Mesenchymal stem cell (in vitro differentiated cells and primary cell): Measurements from ENCODE around the gene STK25.

Source experiments
- DNase-seq: peaks from one replicate; pipeline ENCODE4 v3.0.0-alpha.2; 2013
- H2AFZ ChIP-seq: one replicate; pipeline ENCODE4 v1.6.1; 2013; ENCODE audit warnings: low read depth, mild to moderate bottlenecking, control low read depth, inconsistent platforms, low read length, moderate library complexity
- H2AK5ac ChIP-seq: 2 replicates; pipeline ENCODE4 v1.6.1; 2013; ENCODE audit warnings: low read length, moderate library complexity, mild to moderate bottlenecking, inconsistent platforms; ENCODE audit not compliant: severe bottlenecking
- H2BK120ac ChIP-seq: one replicate; pipeline ENCODE4 v1.6.1; 2013; ENCODE audit warnings: low read depth, mild to moderate bottlenecking, inconsistent platforms, low read length, moderate library complexity
- H2BK12ac ChIP-seq, 2 experiments: one replicate each; pipeline ENCODE4 v1.6.1; 2013; ENCODE audit warnings: inconsistent platforms in 2 of 2, low read length in 2 of 2, mild to moderate bottlenecking in 2 of 2, moderate library complexity in 2 of 2, control low read depth in 1 of 2
- H2BK15ac ChIP-seq: one replicate; pipeline ENCODE4 v1.6.1; 2013; ENCODE audit warnings: mild to moderate bottlenecking, low read depth, inconsistent platforms; ENCODE audit not compliant: poor library complexity, severe bottlenecking
- H2BK5ac ChIP-seq: 2 replicates; pipeline ENCODE4 v1.6.1; 2013; ENCODE audit warnings: low read depth, mild to moderate bottlenecking, low read length, control low read depth, inconsistent platforms; ENCODE audit not compliant: poor library complexity, severe bottlenecking
- H3K14ac ChIP-seq, 2 experiments: one replicate each; pipeline ENCODE4 v1.6.1; 2013; ENCODE audit warnings: inconsistent platforms in 2 of 2, low read length in 2 of 2, control low read depth in 1 of 2, mild to moderate bottlenecking in 1 of 2, moderate library complexity in 1 of 2
- H3K18ac ChIP-seq, 2 experiments: one replicate each; pipeline ENCODE4 v1.6.1; 2013; ENCODE audit warnings: inconsistent platforms in 2 of 2, low read length in 2 of 2, control low read depth in 1 of 2, low read depth in 1 of 2, mild to moderate bottlenecking in 1 of 2
- H3K23ac ChIP-seq, 2 experiments: one replicate each; pipeline ENCODE4 v1.6.1; 2013; ENCODE audit warnings: inconsistent platforms in 2 of 2, low read length in 2 of 2, mild to moderate bottlenecking in 2 of 2, moderate library complexity in 2 of 2, control low read depth in 1 of 2
- H3K27ac ChIP-seq: 2 replicates; pipeline ENCODE4 v1.5.1; 2013; ENCODE audit warnings: mild to moderate bottlenecking, moderate library complexity, low read length, control low read depth, inconsistent platforms; ENCODE audit not compliant: poor library complexity, severe bottlenecking
- H3K27me3 ChIP-seq, 2 experiments: 2 replicates each; pipeline versions ENCODE4 v1.6.1 to v1.7.0; 2013; ENCODE audit warnings: low read length in 2 of 2, mild to moderate bottlenecking in 2 of 2, moderate library complexity in 2 of 2, control low read depth in 1 of 2, inconsistent platforms in 1 of 2; ENCODE audit not compliant: control insufficient read depth in 1 of 2, insufficient read depth in 1 of 2
- H3K36me3 ChIP-seq, 2 experiments: 2 replicates each; pipeline versions ENCODE4 v1.6.1 to v1.7.0; 2013; ENCODE audit warnings: low read length in 2 of 2, control low read depth in 1 of 2, inconsistent platforms in 1 of 2, low read depth in 1 of 2, mild to moderate bottlenecking in 1 of 2; ENCODE audit not compliant: insufficient read depth in 2 of 2, control insufficient read depth in 1 of 2
- H3K4ac ChIP-seq, 2 experiments: one replicate each; pipeline ENCODE4 v1.6.1; 2013; ENCODE audit warnings: inconsistent platforms in 2 of 2, low read length in 2 of 2, mild to moderate bottlenecking in 2 of 2, moderate library complexity in 2 of 2, control low read depth in 1 of 2, low read depth in 1 of 2
- H3K4me1 ChIP-seq: 2 replicates; pipeline ENCODE4 v1.6.1; 2013; ENCODE audit warnings: low read depth, low read length, control low read depth; ENCODE audit not compliant: control insufficient read depth, insufficient read depth
- H3K4me2 ChIP-seq: 2 replicates; pipeline ENCODE4 v1.6.1; 2013; ENCODE audit warnings: low read length, mild to moderate bottlenecking, inconsistent platforms; ENCODE audit not compliant: poor library complexity, severe bottlenecking
- H3K4me3 ChIP-seq, 2 experiments: 2 replicates each; pipeline versions ENCODE4 v1.5.1 to v1.7.0; 2013; ENCODE audit warnings: low read length in 2 of 2, mild to moderate bottlenecking in 2 of 2, control low read depth in 1 of 2, low read depth in 1 of 2; ENCODE audit not compliant: insufficient read depth in 1 of 2
- H3K79me1 ChIP-seq: replicated peaks from 2 replicates; pipeline ENCODE4 v1.6.1; 2013; ENCODE audit warnings: mild to moderate bottlenecking, control low read depth, low read length, inconsistent platforms; ENCODE audit not compliant: poor library complexity, severe bottlenecking
- H3K9ac ChIP-seq: 2 replicates; pipeline ENCODE4 v1.7.0; 2013; ENCODE audit warnings: mild to moderate bottlenecking, low read length, moderate library complexity
- H3K9me3 ChIP-seq: 2 replicates; pipeline ENCODE4 v1.7.0; 2013; ENCODE audit warnings: mild to moderate bottlenecking, low read length; ENCODE audit not compliant: control insufficient read depth
- H4K8ac ChIP-seq: one replicate; pipeline ENCODE4 v1.6.1; 2013; ENCODE audit warnings: inconsistent platforms, mild to moderate bottlenecking, low read length, moderate library complexity
- H4K91ac ChIP-seq: one replicate; pipeline ENCODE4 v1.6.1; 2013; ENCODE audit warnings: mild to moderate bottlenecking, low read length, inconsistent platforms
- WGBS: methylation state at CpG from one replicate; pipeline ENCODE4 v1.1.7; 2013; ENCODE audit warnings: mixed read lengths; 5-methylcytosine and 5-hydroxymethylcytosine counted together

Gene STK25

DNA sequence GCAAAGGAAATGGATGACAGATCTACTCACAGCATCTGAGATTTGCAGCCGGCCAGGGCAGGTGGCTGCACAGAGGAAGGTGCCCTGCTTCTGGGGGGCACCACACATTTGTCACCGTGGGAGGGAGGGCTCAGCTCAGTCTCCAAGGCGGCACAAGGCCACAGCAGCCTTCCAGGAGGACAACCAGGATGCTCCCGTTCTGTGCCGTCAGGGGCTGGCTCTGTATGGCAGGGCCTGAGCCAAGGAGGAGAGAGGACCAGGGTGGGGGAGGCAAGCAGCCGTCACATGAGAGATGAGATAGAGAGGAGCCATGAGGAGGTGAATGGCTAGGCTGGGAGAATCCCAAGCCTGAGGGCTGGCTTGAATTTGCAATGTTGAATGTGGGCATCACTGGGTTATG lies 45.6 kb upstream of the STK25 start:
- Histone ChIP-seq H2BK15ac (no peak overlapping the region), H4K91ac (no peak overlapping the region), H3K36me3 (no peaks in the 10 kb centered on the region), H2AFZ (no peak overlapping the region), H3K4ac (no peak overlapping the region), H3K4me1 (peaks cover 7% of the 10 kb centered on the region), H4K8ac (no peak overlapping the region), H3K18ac (no peak overlapping the region), H3K9me3 (peaks cover 14% of the 10 kb centered on the region), H3K4me3 (no peak overlapping the region), H2BK12ac (no peak overlapping the region), H3K27me3 (peaks cover 0 to 49% of the 10 kb centered on the region in 2 experiments), H3K14ac (no peak overlapping the region), H2BK120ac (no peak overlapping the region), H3K27ac (no peak overlapping the region), H3K9ac (no peak overlapping the region), H2BK5ac (no peak overlapping the region), H3K23ac (no peak overlapping the region), H3K79me1 (peaks cover 1% of the 10 kb centered on the region), H3K4me2 (no peak overlapping the region), H2AK5ac (no peak overlapping the region)
- WGBS, result 85% methylated on average over 6 of the region's 6 CpGs
- no peak for DNase-seq

DNA sequence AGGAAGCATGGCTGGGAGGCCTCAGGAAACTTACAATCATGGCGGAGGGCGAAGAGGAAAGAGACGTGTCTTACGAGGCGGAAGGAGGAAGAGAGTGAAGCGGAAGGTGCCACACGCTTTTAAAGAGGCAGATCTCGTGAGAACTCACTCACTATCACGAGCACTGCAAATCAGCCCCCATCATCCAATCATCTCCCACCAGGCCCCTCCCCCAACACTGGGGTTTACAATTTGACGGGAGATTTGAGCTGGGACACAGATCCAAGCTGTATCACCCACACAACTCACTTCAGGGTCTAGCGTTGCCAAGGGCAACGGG lies 45.1 kb upstream of the STK25 start:
- no peak overlapping the region for H2AFZ ChIP-seq
- H2BK120ac ChIP-seq, result no peak overlapping the region
- H2BK12ac ChIP-seq, result no peak overlapping the region
- H3K9me3 ChIP-seq, result peaks cover 14% of the 10 kb centered on the region
- no peak overlapping the region for H4K8ac ChIP-seq
- H3K27me3 ChIP-seq, result peaks cover 0 to 50% of the 10 kb centered on the region in 2 experiments
- H3K4ac ChIP-seq, result no peak overlapping the region
- no peak overlapping the region for H3K18ac ChIP-seq
- peaks cover 8% of the 10 kb centered on the region for H3K4me1 ChIP-seq
- H3K23ac ChIP-seq, result no peak overlapping the region
- no peak overlapping the region for H3K4me3 ChIP-seq
- peaks cover 1% of the 10 kb centered on the region for H3K79me1 ChIP-seq
- H3K14ac ChIP-seq, result no peak overlapping the region
- no peak overlapping the region for H2BK5ac ChIP-seq
- no peak overlapping the region for H2AK5ac ChIP-seq
- no peak for DNase-seq
- no peaks in the 10 kb centered on the region for H3K36me3 ChIP-seq
- H3K4me2 ChIP-seq, result no peak overlapping the region
- no peak overlapping the region for H3K27ac ChIP-seq
- no peak overlapping the region for H4K91ac ChIP-seq
- 97% methylated on average over 10 of the region's 12 CpGs for WGBS
- H2BK15ac ChIP-seq, result no peak overlapping the region
- H3K9ac ChIP-seq, result no peak overlapping the region

- Histone ChIP-seq H2AFZ (no peak overlapping the region), H3K4ac (no peak overlapping the region), H4K91ac (no peak overlapping the region), H2BK120ac (no peak overlapping the region), H2BK15ac (no peak overlapping the region), H3K4me3 (peak overlapping the region in 1 of 2 experiments; percentile 53), H2BK5ac (no peak overlapping the region), H3K27me3 (peaks cover 0 to 58% of the 10 kb centered on the region in 2 experiments), H3K79me1 (peaks cover 1% of the 10 kb centered on the region), H3K4me2 (no peak overlapping the region), H2AK5ac (no peak overlapping the region), H3K23ac (no peak overlapping the region), H3K18ac (no peak overlapping the region), H3K14ac (no peak overlapping the region), H3K9me3 (peaks cover 14% of the 10 kb centered on the region), H3K36me3 (no peaks in the 10 kb centered on the region), H3K4me1 (peaks cover 19% of the 10 kb centered on the region), H2BK12ac (no peak overlapping the region), H3K27ac (no peak overlapping the region), H3K9ac (no peak overlapping the region), H4K8ac (no peak overlapping the region)
- DNase-seq, result no peak
- WGBS, result 89% methylated on average over 33 of the region's 33 CpGs
Observed at GRCh38 chr2:241551998-241552737, 43.8 kb upstream of the STK25 start.

DNA sequence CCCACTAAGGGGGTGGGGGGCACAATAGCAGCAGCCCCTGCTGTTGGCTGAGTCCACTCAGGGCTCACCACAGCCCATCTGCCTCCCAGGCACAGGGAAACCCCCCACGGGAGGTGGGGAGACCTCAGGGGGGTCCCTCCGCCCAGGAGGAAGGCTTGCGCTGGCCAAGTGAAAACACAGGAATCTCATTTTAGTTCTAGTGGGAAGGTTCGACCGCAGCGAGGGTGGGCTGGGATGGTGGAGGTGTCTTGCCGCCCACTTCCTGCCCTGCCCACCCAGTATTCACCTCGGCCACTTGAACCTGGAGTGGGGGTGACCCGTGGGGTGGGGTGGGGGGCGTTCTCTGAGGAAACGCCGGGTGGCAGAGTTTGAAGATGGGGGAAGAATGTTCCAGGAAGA lies 43.2 kb upstream of the STK25 start:
- Histone ChIP-seq H3K4me2 (no peak overlapping the region), H3K79me1 (peaks cover 1% of the 10 kb centered on the region), H2AFZ (no peak overlapping the region), H3K4me1 (peaks cover 23% of the 10 kb centered on the region), H2BK12ac (peak overlapping the region in 1 of 2 experiments; percentile 12), H4K8ac (no peak overlapping the region), H3K27ac (no peak overlapping the region), H2BK5ac (no peak overlapping the region), H3K27me3 (peaks cover 0 to 63% of the 10 kb centered on the region in 2 experiments), H3K4me3 (peak overlapping the region in 1 of 2 experiments; percentile 53), H3K36me3 (no peaks in the 10 kb centered on the region), H3K14ac (no peak overlapping the region), H4K91ac (no peak overlapping the region), H3K18ac (no peak overlapping the region), H2BK120ac (no peak overlapping the region), H2AK5ac (no peak overlapping the region), H3K23ac (no peak overlapping the region), H3K4ac (no peak overlapping the region), H3K9ac (no peak overlapping the region), H2BK15ac (peak overlapping the region; percentile 67), H3K9me3 (peaks cover 14% of the 10 kb centered on the region)
- 83% methylated on average over 11 of the region's 12 CpGs for WGBS
- DNase-seq, result no peak
